ENCODE measurements around the gene TMEM80. TPM values are rescaled to one million over a fixed set of nuclear protein-coding genes. Genes with fewer than 3 reads are reported as not detected.
"Not testable (repeated sequence)": the region's sequence is repeated elsewhere in the genome, so short reads cannot be mapped to it uniquely, and the experiment has no call there.

The TMEM80 gene
- total RNA-seq, 1 donor: 17.4 TPM

DNA sequence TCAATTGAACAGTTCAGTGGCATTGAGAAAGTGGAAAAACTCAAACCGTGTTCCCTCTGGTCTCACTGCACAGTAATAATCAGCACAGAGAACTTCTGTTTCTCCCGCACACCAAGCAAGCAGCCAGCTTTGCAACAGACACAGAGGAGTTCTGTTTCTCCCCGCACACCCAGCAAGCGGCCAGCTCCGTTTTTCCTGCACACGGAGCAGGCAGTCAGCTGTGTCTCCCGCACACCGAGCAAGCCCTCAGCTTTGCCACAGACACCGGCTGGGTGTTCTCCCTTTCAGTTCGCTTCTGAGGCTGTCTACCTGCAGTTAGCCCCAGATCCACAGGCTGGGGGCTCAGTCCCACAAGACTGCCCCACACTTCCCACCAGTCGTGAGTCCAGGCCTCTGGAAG is 41.8 kb downstream of the TMEM80 start:
- DNase-seq (ENCODE audit: insufficient read length, low spot score, missing footprints): peak; percentile 42
- Histone ChIP-seq H3K4me1 (ENCODE audit: insufficient read depth, low read length) (no peaks in the 10 kb centered on the region), H3K36me3 (ENCODE audit: insufficient read depth, low read length) (no peaks in the 10 kb centered on the region), H2AFZ (ENCODE audit: low read length) (peak overlapping the region; percentile 59), H3K9me3 (ENCODE audit: low read depth, low read length) (no peaks in the 10 kb centered on the region), H3K4me3 (ENCODE audit: insufficient read depth, low read length) (no peak overlapping the region), H3K27me3 (ENCODE audit: insufficient read depth, low read length) (peaks cover 15% of the 10 kb centered on the region), H4K20me1 (ENCODE audit: insufficient read depth, low read length) (no peaks in the 10 kb centered on the region), H3K4me2 (ENCODE audit: insufficient read depth, low read length) (peak overlapping the region; percentile 39), H3K27ac (ENCODE audit: low read depth, low read length) (no peak overlapping the region), H3K79me2 (ENCODE audit: insufficient read depth, low read length) (no peaks in the 10 kb centered on the region)
- TF ChIP-seq, protein P1, sequence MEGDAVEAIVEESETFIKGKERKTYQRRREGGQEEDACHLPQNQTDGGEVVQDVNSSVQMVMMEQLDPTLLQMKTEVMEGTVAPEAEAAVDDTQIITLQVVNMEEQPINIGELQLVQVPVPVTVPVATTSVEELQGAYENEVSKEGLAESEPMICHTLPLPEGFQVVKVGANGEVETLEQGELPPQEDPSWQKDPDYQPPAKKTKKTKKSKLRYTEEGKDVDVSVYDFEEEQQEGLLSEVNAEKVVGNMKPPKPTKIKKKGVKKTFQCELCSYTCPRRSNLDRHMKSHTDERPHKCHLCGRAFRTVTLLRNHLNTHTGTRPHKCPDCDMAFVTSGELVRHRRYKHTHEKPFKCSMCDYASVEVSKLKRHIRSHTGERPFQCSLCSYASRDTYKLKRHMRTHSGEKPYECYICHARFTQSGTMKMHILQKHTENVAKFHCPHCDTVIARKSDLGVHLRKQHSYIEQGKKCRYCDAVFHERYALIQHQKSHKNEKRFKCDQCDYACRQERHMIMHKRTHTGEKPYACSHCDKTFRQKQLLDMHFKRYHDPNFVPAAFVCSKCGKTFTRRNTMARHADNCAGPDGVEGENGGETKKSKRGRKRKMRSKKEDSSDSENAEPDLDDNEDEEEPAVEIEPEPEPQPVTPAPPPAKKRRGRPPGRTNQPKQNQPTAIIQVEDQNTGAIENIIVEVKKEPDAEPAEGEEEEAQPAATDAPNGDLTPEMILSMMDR (IDR thresholded peaks at IDR 0.05; ENCODE audit: extremely low read depth, low read depth, low read length): no peak

DNA sequence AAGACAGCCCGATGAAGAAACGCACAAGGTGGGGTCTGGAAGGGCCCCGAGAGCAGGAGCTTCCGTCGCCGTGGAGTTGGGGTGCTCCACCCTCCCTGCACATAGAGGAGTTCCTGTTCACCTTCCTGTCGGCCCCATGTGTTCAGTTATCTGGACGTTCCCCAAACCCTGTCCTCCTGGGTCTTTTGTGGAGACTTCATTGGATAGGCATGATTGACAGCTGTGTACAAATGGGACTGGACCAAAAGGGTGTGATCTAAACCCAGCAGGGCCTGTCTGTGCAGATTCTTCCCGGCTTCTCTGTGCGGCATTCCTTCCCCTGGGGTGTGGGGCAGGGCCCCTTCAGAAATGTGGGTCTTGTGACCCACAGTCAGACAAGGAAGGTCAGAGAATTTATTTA is 42.3 kb downstream of the TMEM80 start:
- H3K4me3 ChIP-seq (ENCODE audit: insufficient read depth, low read length); H3K36me3 ChIP-seq (ENCODE audit: insufficient read depth, low read length); H3K27ac ChIP-seq (ENCODE audit: low read depth, low read length); H3K4me1 ChIP-seq (ENCODE audit: insufficient read depth, low read length); DNase-seq (ENCODE audit: insufficient read length, low spot score, missing footprints); H2AFZ ChIP-seq (ENCODE audit: low read length); H4K20me1 ChIP-seq (ENCODE audit: insufficient read depth, low read length); H3K79me2 ChIP-seq (ENCODE audit: insufficient read depth, low read length); H3K9me3 ChIP-seq (ENCODE audit: low read depth, low read length); H3K4me2 ChIP-seq (ENCODE audit: insufficient read depth, low read length): not testable (repeated sequence)
- H3K27me3 ChIP-seq (ENCODE audit: insufficient read depth, low read length): peaks cover 15% of the 10 kb centered on the region

DNA sequence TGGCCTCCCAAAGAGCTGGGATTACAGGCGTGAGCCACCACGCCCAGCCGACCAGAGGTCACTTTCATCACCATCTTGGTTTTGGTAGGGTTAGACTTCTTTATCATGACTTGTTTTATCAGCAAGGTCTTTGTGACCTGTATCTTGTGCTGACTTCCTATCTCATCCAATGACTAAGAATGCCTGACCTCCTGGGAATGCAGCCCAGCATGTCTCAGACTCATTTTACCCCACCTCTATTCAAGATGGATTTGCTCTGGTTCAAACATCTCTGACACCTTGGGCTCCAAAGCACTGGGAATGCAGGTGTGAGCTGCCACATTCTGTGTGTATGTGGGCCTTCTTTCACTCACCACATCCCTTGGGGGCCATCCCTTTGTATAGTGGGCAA is 46.5 kb downstream of the TMEM80 start:
- H3K79me2 ChIP-seq (ENCODE audit: insufficient read depth, low read length): no peaks in the 10 kb centered on the region
- DNase-seq (ENCODE audit: insufficient read length, low spot score, missing footprints): peak; percentile 6
- no peaks in the 10 kb centered on the region for H4K20me1 ChIP-seq (ENCODE audit: insufficient read depth, low read length)
- H3K9me3 ChIP-seq (ENCODE audit: low read depth, low read length): no peaks in the 10 kb centered on the region
- H3K4me1 ChIP-seq (ENCODE audit: insufficient read depth, low read length): peaks cover 6% of the 10 kb centered on the region
- no peak overlapping the region for H2AFZ ChIP-seq (ENCODE audit: low read length)
- H3K27ac ChIP-seq (ENCODE audit: low read depth, low read length): no peak overlapping the region
- peaks cover 10% of the 10 kb centered on the region for H3K27me3 ChIP-seq (ENCODE audit: insufficient read depth, low read length)
- H3K4me2 ChIP-seq (ENCODE audit: insufficient read depth, low read length): no peak overlapping the region
- TF ChIP-seq, protein P1 (IDR thresholded peaks at IDR 0.05; ENCODE audit: extremely low read depth, low read depth, low read length): no peak
- no peaks in the 10 kb centered on the region for H3K36me3 ChIP-seq (ENCODE audit: insufficient read depth, low read length)
- no peak overlapping the region for H3K4me3 ChIP-seq (ENCODE audit: insufficient read depth, low read length)

DNA sequence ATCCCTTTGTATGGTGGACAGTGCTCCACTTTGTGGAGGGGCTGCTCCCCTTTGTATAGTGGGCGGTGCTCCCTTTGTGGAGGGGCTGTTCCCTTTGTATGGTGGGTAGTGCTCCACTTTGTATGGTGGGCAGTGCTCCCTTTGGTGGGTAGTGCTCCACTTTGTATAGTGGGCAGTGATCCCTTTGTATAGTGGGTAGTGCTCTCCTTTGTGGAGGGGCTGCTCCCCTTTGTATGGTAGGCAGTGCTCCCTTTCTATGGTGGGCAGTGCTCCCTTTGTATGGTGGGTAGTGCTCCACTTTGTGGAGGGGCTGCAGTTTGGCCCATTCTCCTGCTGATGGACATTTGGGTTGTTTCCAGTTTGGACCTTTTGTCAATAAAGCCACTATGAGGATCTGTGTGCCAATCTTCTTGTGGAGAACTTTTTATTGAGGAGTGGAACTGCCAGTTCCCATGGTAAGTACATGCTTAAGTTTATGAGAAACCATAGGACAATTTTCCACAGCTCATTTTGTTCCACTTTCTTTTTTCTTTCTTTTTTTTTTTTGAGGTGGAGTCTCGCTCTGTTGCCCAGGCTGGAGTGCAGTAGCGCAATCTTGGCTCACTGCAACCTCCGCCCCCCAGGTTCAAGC is 47.1 kb downstream of the TMEM80 start:
- Histone ChIP-seq H3K27ac (ENCODE audit: low read depth, low read length) (no peak overlapping the region), H2AFZ (ENCODE audit: low read length) (no peak overlapping the region), H3K9me3 (ENCODE audit: low read depth, low read length) (no peaks in the 10 kb centered on the region), H3K27me3 (ENCODE audit: insufficient read depth, low read length) (peaks cover 5% of the 10 kb centered on the region), H3K36me3 (ENCODE audit: insufficient read depth, low read length) (no peaks in the 10 kb centered on the region), H3K4me1 (ENCODE audit: insufficient read depth, low read length) (peaks cover 6% of the 10 kb centered on the region), H3K4me2 (ENCODE audit: insufficient read depth, low read length) (no peak overlapping the region), H4K20me1 (ENCODE audit: insufficient read depth, low read length) (no peaks in the 10 kb centered on the region), H3K79me2 (ENCODE audit: insufficient read depth, low read length) (peaks cover 5% of the 10 kb centered on the region), H3K4me3 (ENCODE audit: insufficient read depth, low read length) (no peak overlapping the region)
- no peak for DNase-seq (ENCODE audit: insufficient read length, low spot score, missing footprints)
- TF ChIP-seq, protein P1 (IDR thresholded peaks at IDR 0.05; ENCODE audit: extremely low read depth, low read depth, low read length): no peak

All from osteoblast (primary cell).